Osteocyte (in vitro differentiated cells): ENCODE data around the gene GTF3C6. TPM values are rescaled to one million over a fixed set of nuclear protein-coding genes. Genes with fewer than 3 reads are reported as not detected.
"Not testable (repeated sequence)": the region's sequence is repeated elsewhere in the genome, so short reads cannot be mapped to it uniquely, and the experiment has no call there.

ENCODE experiments used
- DNase-seq: peaks from one replicate; pipeline ENCODE4 v3.0.0; 2021; ENCODE audit warnings: mixed read lengths; ENCODE audit not compliant: unreplicated experiment; ENCODE audit errors: extremely low spot score
- H3K27ac Mint-ChIP-seq: one replicate; pipeline ENCODE4 v1.8.0; 2021; ENCODE audit warnings: mild to moderate bottlenecking, mixed read lengths; ENCODE audit not compliant: unreplicated experiment
- H3K27me3 Mint-ChIP-seq: one replicate; pipeline ENCODE4 v1.8.0; 2021; ENCODE audit warnings: mixed read lengths; ENCODE audit not compliant: unreplicated experiment
- H3K36me3 Mint-ChIP-seq: one replicate; pipeline ENCODE4 v1.8.0; 2021; ENCODE audit warnings: mixed read lengths; ENCODE audit not compliant: unreplicated experiment
- H3K4me1 Mint-ChIP-seq: one replicate; pipeline ENCODE4 v1.8.0; 2021; ENCODE audit warnings: mixed read lengths; ENCODE audit not compliant: unreplicated experiment
- H3K4me3 Mint-ChIP-seq: one replicate; pipeline ENCODE4 v1.8.0; 2021; ENCODE audit warnings: mild to moderate bottlenecking, moderate library complexity, mixed read lengths; ENCODE audit not compliant: unreplicated experiment
- H3K9me3 Mint-ChIP-seq: one replicate; pipeline ENCODE4 v1.8.0; 2021; ENCODE audit warnings: mixed read lengths; ENCODE audit not compliant: unreplicated experiment
- total RNA-seq: library from RNA; stranded (reverse); gene quantifications from 2 replicates; pipeline ENCODE4 v1.2.1, GENCODE V29; 2021
- TF ChIP-seq, protein P1 (sequence below): fragments of 200-600 bp; sonication (generic); IDR thresholded peaks from 2 replicates; pipeline ENCODE4 v1.5.0; 2021; ENCODE audit warnings: antibody characterized with exemption, mild to moderate bottlenecking, moderate library complexity

The GTF3C6 gene
- total RNA-seq, 1 donor from 2014 or later, result 66.2 TPM

DNA sequence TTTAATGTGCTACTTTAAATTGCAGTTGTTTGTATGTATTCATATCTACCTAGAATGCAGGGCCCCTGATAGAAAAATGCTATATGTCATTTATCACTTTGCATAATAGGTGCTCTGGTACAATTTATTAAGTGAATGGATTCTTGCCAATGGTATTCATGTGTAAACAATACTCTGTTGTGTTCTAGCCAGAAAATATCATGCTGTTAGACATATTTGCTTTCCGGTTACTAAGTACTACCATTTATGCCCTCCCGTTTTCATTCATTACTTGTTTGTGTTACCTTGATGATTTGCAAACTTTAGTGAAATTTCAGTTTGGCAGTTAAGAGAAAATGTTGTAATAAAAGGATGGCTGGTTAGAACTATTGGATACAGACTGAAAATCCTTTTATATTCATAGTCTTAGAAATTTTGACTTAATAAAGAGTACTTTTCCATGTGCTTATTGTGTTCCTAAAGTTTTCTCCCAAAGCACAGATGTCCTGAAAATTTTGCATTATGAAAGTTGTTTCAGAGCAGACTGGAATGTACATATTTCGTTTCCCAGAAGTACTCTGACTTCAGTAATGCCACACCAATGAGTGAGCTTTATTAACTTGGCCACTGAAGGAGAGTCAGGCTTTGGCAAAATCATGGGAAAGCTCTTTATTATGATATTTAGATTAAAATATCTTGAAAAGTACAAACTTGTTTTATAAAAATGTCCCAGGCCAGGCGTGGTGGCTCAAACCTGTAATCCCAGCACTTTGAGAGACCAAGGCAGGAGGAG, 54.8 kb downstream of the GTF3C6 start:
- Mint-ChIP-seq H3K27me3 (no peaks in the 10 kb centered on the region), H3K4me3 (no peak overlapping the region), H3K36me3 (peaks cover 34% of the 10 kb centered on the region), H3K9me3 (no peaks in the 10 kb centered on the region), H3K27ac (no peak overlapping the region), H3K4me1 (peaks cover 13% of the 10 kb centered on the region)
- DNase-seq, result no peak
- TF ChIP-seq, protein P1, sequence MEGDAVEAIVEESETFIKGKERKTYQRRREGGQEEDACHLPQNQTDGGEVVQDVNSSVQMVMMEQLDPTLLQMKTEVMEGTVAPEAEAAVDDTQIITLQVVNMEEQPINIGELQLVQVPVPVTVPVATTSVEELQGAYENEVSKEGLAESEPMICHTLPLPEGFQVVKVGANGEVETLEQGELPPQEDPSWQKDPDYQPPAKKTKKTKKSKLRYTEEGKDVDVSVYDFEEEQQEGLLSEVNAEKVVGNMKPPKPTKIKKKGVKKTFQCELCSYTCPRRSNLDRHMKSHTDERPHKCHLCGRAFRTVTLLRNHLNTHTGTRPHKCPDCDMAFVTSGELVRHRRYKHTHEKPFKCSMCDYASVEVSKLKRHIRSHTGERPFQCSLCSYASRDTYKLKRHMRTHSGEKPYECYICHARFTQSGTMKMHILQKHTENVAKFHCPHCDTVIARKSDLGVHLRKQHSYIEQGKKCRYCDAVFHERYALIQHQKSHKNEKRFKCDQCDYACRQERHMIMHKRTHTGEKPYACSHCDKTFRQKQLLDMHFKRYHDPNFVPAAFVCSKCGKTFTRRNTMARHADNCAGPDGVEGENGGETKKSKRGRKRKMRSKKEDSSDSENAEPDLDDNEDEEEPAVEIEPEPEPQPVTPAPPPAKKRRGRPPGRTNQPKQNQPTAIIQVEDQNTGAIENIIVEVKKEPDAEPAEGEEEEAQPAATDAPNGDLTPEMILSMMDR, result no peak

DNA sequence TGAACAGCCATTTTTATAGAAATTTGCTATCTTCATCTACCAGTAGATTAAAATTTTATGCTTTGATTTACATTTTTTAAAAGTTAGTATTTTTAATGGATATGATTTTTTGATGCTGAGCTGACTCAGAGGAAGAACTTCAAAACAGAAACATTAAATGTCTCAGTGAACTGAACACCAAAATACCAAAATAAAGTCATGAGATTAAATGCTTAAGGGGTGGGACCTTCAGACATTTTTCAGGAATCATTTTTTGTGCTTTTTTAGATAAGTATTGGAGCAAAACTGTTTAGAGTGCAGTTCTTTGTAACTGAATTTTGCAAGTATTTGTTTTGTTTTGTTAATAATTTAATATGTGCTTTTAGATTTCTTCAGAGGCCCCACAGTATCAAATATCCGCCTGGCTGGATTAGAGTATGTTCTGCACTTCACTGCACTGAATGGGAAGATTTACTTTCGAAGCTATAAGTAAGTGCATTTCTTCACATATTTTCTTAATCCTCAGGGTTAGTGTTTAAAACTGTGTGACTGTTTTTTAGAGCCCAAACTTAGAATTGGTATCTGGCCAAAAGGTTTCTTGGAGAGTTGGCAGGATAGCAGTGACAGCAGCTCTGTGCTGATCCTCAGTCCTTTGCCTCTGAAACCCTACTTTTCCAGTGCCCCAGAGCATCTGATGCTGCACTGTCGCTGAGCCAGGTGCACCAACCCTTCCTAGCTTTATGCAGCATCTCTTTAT, 57.1 kb downstream of the GTF3C6 start:
- Mint-ChIP-seq H3K9me3 (no peaks in the 10 kb centered on the region), H3K36me3 (peaks cover 38% of the 10 kb centered on the region), H3K4me3 (no peak overlapping the region), H3K27ac (no peak overlapping the region), H3K4me1 (peaks cover 13% of the 10 kb centered on the region), H3K27me3 (no peaks in the 10 kb centered on the region)
- no peak for DNase-seq
- TF ChIP-seq, protein P1, result no peak

DNA sequence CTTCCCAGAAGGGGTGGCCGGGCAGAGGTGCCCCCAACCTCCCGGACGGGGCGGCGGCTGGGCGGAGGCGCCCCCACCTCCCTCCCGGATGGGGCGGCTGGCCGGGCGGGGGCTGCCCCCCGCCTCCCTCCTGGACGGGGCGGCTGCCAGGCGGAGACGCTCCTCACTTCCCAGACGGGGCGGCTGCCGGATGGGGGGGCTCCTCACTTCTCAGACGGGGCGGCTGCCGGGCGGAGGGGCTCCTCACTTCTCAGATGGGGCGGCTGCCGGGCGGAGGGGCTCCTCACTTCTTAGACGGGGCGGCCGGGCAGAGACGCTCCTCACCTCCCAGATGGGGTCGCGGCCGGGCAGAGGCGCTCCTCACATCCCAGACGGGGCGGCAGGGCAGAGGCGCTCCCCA, 58.7 kb downstream of the GTF3C6 start:
- H3K27me3 Mint-ChIP-seq, DNase-seq, H3K4me1 Mint-ChIP-seq, H3K27ac Mint-ChIP-seq, H3K4me3 Mint-ChIP-seq, H3K9me3 Mint-ChIP-seq: not testable (repeated sequence)
- peaks cover 34% of the 10 kb centered on the region for H3K36me3 Mint-ChIP-seq

Other genes starting within 250 kb of the GTF3C6 start
- 29.9 and 32.4 TPM in 2 replicates for gene CDK19, start 143.2 kb upstream of the GTF3C6 start, total RNA-seq
- 34.0 and 38.7 TPM in 2 replicates for gene AMD1, start 83.9 kb upstream of the GTF3C6 start, total RNA-seq
- 22.1 and 24.4 TPM in 2 replicates for gene RPF2, start 23.3 kb downstream of the GTF3C6 start, total RNA-seq
- not detected in 2 replicates for gene SLC16A10, start 128.8 kb downstream of the GTF3C6 start, total RNA-seq